HG02571 (cell line): ENCODE measurements around the gene TIMP2.

Source experiments
- ATAC-seq: cut with Tn5 transposase; IDR thresholded peaks from one replicate; pipeline ENCODE4 v1.9.1; 2021; ENCODE audit warnings: mild to moderate bottlenecking, moderate library complexity; ENCODE audit not compliant: unreplicated experiment

The TIMP2 gene

GRCh38 chr17:78819806-78820792 is 105.1 kb downstream of the TIMP2 start:
- ATAC-seq: no peak

GRCh38 chr17:78819402-78819801 is 105.8 kb downstream of the TIMP2 start:
- ATAC-seq: no peak

DNA sequence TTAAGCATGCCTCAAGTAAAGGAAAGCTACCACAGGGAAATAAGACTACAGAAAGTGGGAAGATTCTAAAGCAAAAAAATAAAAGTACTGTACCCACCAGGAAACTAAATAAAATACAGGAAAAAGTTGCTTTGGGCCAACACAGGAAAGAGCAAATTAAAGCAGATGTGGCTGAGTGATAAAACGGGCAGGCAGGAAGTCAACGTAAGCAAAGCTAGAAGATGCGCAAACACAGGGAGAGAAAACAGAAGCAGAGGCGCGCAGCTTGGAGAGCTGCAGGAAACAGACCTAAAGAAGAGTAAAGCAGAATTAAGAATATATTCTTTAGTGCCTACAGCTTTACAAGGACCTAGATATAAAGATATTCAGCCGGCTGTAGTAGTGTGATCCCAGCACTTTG is 106.3 kb downstream of the TIMP2 start:
- ATAC-seq: no peak

GRCh38 chr17:78818152-78818846 is 106.9 kb downstream of the TIMP2 start:
- no peak for ATAC-seq

DNA sequence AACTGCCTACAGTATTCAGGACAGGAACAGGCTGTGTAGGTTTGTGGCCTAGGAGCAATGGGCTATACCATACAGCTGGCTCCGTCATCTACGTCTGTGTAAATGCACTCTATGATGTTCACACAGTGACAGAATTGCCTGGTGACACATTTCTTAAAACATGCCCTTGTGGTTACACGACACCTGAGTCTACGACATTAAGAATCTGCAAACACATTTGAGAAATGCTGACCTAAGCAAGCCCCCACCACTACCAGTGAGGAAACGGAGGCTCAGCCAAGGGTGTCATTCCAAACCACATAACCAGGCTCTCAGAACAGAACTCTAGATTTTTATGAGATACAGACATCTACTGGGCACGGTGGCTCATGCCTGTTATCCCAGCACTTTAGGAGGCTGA is 108.1 kb downstream of the TIMP2 start:
- no peak for ATAC-seq

DNA sequence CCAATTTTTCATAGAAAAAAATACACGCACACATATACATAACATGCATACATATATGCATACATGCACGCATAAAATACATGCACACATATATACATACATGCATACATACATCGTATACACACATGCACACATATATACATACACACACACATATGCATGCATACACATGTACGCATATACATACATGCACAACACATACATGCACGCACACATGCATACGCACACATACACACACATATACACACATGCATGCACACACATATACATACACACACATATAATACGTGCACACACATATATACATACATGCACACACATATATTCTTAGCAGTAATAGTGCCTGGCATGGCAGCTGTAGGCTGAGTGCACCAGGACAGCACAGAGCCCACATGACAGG is 109.5 kb downstream of the TIMP2 start:
- ATAC-seq: no peak

GRCh38 chr17:78812855-78813254 is 112.3 kb downstream of the TIMP2 start:
- no peak for ATAC-seq

DNA sequence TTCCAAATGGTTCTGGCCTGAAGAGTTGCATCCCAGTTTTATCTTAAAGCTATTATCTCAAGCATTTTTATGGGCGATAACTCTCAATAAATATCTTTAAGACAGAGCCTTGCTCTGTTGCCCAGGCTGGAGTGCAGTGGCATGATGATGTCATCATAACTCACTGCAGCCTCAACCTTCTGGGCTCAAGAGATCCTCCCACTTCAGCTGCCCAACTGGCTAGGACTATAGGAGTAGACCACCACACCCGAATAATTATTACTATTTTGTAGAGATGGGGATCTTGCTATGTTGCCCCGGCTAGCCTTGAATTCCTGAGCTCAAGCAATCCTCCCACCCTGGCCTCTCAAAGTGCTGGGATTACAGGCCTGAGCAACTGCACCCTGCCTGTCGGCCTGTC is 117.0 kb downstream of the TIMP2 start:
- ATAC-seq: no peak

DNA sequence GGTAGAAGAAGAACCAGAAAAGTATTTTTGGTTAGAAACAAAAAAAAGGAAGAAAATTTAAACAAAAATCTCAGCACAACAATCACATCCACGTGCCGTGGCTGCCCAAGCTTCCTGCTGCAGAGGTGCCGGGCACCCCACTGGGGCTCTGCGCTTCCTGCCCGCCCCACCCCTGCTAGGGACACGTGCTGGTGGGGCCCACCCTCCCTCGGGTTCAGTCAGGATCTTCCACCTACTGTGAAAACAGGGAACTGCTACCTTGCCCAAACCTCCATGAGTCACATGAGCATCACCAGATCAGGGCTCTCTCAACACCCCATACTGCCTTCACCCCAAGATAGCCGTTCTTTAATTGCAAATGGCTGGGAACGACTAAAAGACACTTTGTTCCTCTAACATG is 118.7 kb downstream of the TIMP2 start:
- no peak for ATAC-seq

GRCh38 chr17:78805301-78805700 is 119.9 kb downstream of the TIMP2 start:
- no peak for ATAC-seq

DNA sequence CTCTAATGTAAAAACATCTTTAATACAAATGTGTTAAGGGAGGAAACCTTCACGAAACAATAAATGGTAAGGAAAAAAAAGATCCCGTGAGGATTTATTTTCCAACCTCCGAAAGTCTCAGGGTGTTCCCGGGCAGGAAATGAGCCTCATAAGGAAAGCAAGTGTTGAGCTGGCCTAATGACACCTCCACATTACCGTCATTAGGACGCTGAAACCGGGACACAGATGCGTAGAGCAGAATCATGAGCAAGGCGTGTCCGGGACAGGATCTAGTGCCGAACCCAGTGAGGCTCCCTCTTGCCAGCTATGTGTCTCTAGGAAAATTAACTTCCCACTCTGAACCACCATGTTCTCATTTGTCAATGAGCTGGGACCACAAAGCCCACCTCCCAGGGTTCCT is 120.4 kb downstream of the TIMP2 start:
- no peak for ATAC-seq

GRCh38 chr17:78803186-78803845 is 121.9 kb downstream of the TIMP2 start:
- no peak for ATAC-seq
